HG03280 (cell line): ENCODE measurements around the gene ANKRD23.

Experiments used
- ATAC-seq: cut with Tn5 transposase; IDR thresholded peaks from one replicate; pipeline ENCODE4 v1.9.1; 2021; ENCODE audit warnings: mild to moderate bottlenecking, moderate library complexity; ENCODE audit not compliant: unreplicated experiment

The ANKRD23 gene

GRCh38 chr2:96877631-96878092 lies 33.8 kb upstream of the ANKRD23 start:
- ATAC-seq, result no peak

- ATAC-seq, result no peak
Observed at GRCh38 chr2:96877042-96877451, 33.2 kb upstream of the ANKRD23 start.

- no peak for ATAC-seq
Observed at GRCh38 chr2:96876269-96877041, 32.6 kb upstream of the ANKRD23 start.

GRCh38 chr2:96875498-96876268 lies 31.9 kb upstream of the ANKRD23 start:
- no peak for ATAC-seq

DNA sequence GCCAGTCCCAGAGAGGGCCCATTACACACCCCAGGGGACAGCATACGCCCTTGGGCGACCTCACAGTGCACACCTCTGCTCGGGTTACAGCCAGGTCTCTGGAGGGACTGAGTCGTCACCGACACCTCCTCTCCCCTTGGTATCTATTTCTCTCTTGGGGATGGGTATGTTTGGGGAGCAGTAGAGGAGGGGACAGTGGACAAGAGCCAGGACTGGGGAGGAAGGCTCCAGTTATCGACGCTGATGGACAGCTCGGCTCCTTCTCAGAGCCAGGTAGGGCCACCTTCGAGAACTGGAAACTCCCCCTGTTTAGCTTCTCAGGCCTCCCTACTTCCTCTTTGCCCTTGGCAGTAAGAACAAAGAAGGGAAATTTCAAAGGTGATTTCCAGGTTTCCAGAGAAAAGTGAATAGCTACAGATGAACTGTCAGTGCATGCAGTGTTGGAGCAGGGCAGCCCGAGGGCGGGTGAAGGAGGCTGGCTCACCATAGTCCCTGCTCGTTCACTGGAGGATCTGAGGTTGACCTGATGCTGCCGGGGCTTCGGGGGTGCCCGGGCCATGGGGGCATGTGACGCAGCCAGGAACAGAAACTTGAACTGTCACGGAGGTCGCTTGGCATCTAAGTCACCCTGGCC lies 30.5 kb upstream of the ANKRD23 start:
- no peak for ATAC-seq

DNA sequence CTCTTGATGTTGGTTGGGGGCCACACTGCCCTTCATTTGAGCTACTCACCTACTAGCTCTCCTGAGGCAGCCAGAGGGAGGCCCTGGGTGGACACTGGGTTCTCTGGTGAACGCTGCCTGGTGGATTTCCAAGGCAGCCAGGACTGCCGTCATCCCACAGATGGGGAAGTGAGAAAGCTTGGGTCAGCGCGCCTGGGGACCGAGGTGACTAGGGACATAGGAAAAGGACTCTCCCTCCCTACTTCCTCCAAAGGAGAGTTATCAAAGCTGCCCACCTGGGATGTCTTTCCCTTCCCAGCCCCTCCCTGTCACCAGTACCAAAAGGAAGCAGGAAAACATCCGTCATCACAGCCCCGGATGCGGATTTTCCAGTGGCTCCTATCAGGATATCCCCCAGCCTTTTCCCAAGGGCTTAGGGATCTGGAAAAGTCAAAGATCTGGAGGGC lies 29.9 kb upstream of the ANKRD23 start:
- ATAC-seq, result no peak

GRCh38 chr2:96872591-96873349 lies 28.9 kb upstream of the ANKRD23 start:
- no peak for ATAC-seq

- ATAC-seq, result no peak
Observed at GRCh38 chr2:96870626-96871255, 26.9 kb upstream of the ANKRD23 start.

- ATAC-seq, result no peak
Observed at GRCh38 chr2:96869822-96870625, 26.2 kb upstream of the ANKRD23 start, which contains the start of gene SEMA4C. Gene SEMA4C, minus strand, starts transcription at chr2:96870080. Its CDS starts 2,194 bp downstream, at chr2:96867886.

GRCh38 chr2:96869281-96869821 lies 25.5 kb upstream of the ANKRD23 start:
- ATAC-seq, result peak; percentile 6

GRCh38 chr2:96868555-96869280 lies 24.9 kb upstream of the ANKRD23 start:
- peak; percentile 38 for ATAC-seq

- peak; percentile 20 for ATAC-seq
Observed at GRCh38 chr2:96867756-96868554, 24.1 kb upstream of the ANKRD23 start.

DNA sequence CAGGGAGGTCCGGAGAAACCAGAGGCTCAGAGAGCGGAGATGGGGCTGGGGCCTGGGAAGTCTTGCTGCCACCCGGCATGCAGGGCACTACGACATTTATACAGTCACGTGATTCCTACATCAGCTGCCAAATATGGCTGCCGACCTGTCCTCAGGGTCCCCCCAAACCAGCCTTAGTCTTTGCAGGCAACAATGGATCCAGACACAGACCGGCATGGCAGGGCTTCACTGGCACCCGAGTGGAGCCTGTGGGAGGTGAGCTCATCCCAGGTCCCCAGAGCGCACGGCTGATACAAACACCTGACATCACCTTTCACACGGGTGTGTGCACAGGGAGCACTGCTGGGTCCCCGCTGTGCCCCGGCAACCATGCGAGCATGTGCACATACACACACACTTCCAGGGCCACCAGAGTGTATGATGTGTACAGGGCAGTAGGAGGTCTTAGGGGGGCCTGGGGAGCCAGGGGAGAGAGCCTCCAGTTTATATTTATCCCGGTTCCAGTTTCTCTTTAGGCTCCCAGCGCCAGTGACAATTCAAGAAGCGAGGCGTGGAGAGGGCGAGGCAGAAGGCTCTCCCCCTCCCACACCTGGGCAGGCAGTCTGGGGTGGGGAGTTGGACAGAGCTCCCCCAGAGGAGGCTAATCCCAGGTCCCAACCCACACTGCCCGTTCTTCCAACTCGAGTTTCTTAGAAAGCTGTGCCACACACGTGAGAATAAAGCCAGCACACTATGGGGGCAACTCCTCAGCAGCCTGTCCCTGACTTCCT lies 23.4 kb upstream of the ANKRD23 start:
- ATAC-seq, result no peak

DNA sequence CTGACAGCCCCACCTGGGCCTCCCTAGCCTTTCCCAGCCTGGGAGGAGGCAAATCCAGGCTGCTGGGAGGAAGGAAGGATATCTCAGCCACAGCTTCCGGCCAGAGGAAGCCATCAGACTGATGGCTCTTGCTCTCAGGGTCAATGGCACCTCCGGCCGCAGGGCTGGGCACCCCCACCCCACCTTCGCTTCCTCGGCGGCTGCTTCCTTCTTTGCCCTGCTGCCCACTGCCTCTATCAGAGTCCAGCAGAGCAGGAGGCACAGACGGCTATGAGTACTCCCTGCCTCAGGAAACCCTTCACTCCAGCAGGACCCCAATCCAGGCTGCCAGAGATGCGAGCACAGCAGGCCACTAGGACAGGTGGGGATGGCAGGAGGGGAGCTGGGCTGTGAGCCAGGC lies 22.8 kb upstream of the ANKRD23 start:
- no peak for ATAC-seq

GRCh38 chr2:96866149-96866548 lies 22.3 kb upstream of the ANKRD23 start:
- no peak for ATAC-seq

DNA sequence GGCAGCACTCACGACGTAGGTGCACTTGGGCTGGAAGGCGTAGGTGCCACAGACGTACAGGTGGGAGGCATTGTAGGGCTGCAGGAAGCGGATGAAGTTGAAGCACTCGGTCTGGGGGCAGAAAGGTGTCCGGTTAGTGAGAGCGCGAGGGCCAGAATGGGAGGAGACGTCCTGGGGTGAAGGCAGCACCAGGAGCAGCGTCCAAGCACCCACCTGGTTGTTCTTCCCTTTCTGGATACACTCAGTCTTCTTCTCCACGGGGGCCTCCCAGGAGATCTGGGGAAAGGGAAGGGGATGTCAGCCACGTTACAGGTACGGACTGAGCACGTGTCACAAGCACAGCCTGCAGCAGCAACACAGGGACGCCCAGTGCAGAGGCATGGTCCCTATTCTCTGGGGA lies 21.8 kb upstream of the ANKRD23 start:
- no peak for ATAC-seq
